ENCODE data around the gene MED12L. TPM values are rescaled to one million over a fixed set of nuclear protein-coding genes. Genes with fewer than 3 reads are reported as not detected.

The MED12L gene
- total and polyA plus RNA-seq, 4 experiments from 2014 or later, result 0.35 to 0.78 TPM; not detected in 2

DNA sequence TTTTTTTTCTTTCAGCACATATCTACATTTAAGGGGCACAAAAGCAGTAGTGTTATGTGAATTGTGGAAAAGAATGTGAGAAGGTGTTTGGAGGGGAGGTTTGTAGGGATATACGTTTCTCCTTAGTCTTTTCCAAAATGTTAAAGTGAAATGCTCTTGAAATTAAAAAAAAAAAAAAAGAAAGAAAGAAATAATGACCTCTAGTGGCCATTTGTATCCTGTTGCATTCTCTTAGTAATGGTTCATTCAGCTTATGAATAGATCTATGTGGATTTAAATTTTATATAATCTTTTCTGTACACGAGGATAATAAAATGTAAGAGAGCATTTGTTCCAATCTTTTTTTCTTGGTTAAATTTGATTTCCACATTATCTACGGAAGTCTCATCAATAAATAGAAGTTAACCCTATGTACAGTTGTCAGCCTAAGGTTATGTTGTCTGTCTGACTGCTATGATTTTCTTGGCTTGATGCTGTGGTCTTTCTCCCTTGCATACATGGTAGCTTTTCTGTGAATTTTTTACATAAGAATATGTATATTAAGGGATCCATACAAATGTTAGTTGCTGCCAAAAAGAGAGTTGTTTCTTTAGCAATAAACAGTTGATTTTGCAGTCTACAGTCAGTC is 242.2 kb downstream of the MED12L start:
- H3K4me1 ChIP-seq (ENCODE audit: insufficient read depth, low read length), result no peaks in the 10 kb centered on the region
- H3K4me3 Mint-ChIP-seq, result no peak overlapping the region
- H3K27me3 ChIP-seq (ENCODE audit: insufficient read depth, low read length), result no peaks in the 10 kb centered on the region
- intact Hi-C loops (cut with micrococcal nuclease), result loop anchor here (1.0 to 5.0 kb wide), 3 partner anchors 35 to 159 kb away; no protein-coding TSS in a partner anchor
- H3K27me3 Mint-ChIP-seq, result peaks cover 7 to 8% of the 10 kb centered on the region in 2 donors
- no peaks in the 10 kb centered on the region for H3K36me3 ChIP-seq (ENCODE audit: insufficient read depth, low read length)
- no peaks in the 10 kb centered on the region for H3K9me3 Mint-ChIP-seq
- POLR2A ChIA-PET (ENCODE audit: partially characterized antibody), result no interaction called here
- H3K9me3 ChIP-seq (ENCODE audit: control insufficient read depth in 1 of 2, low read length in 2 of 2), result no peaks in the 10 kb centered on the region
- peak in 2 of 5 donors; percentile 4 to 11 for DNase-seq
- H3K4me1 Mint-ChIP-seq, result peaks cover 2 to 8% (median 4%) of the 10 kb centered on the region in 4 donors
- no peak overlapping the region for H3K4me3 ChIP-seq (ENCODE audit: low read length in 2 of 2)
- H3K27ac ChIP-seq (ENCODE audit: low read depth, low read length), result no peak overlapping the region
- no peak overlapping the region for H3K27ac Mint-ChIP-seq
- CTCF ChIA-PET (ENCODE audit: partially characterized antibody), result interaction anchor here (0.6 to 4.6 kb wide), 14 partner anchors 9 to 448 kb away, joined by 3 to 34 read pairs (median 5); no protein-coding TSS in a partner anchor
- no peaks in the 10 kb centered on the region for H3K36me3 Mint-ChIP-seq

- Mint-ChIP-seq H3K27me3 (peaks cover 7 to 9% of the 10 kb centered on the region in 2 donors), H3K27ac (no peak overlapping the region), H3K4me1 (peaks cover 2 to 8% (median 4%) of the 10 kb centered on the region in 4 donors), H3K9me3 (no peaks in the 10 kb centered on the region), H3K36me3 (no peaks in the 10 kb centered on the region), H3K4me3 (peak overlapping the region in 4 of 8 donors; percentile 1 to 69 (median 12))
- Histone ChIP-seq H3K27me3 (ENCODE audit: insufficient read depth, low read length) (no peaks in the 10 kb centered on the region), H3K9me3 (ENCODE audit: control insufficient read depth in 1 of 2, low read length in 2 of 2) (no peaks in the 10 kb centered on the region), H3K36me3 (ENCODE audit: insufficient read depth, low read length) (no peaks in the 10 kb centered on the region), H3K4me1 (ENCODE audit: insufficient read depth, low read length) (no peaks in the 10 kb centered on the region), H3K4me3 (ENCODE audit: low read length in 2 of 2) (no peak overlapping the region), H3K27ac (ENCODE audit: low read depth, low read length) (no peak overlapping the region)
- ChIA-PET CTCF (ENCODE audit: partially characterized antibody) (interaction anchor here (0.6 to 4.6 kb wide), 12 partner anchors 10 to 166 kb away, joined by 3 to 34 read pairs (median 5); no protein-coding TSS in a partner anchor), POLR2A (ENCODE audit: partially characterized antibody) (no interaction called here)
- peak in 2 of 5 donors; percentile 2 to 35 for DNase-seq
- intact Hi-C loops (cut with micrococcal nuclease), result loop anchor here (5.0 kb wide), 1 partner anchor 36 kb away; no protein-coding TSS in a partner anchor
These were observed 243.0 kb downstream of the MED12L start for GRCh38 chr3:151328298-151328995.

GRCh38 chr3:151329363-151329762 is 243.9 kb downstream of the MED12L start, which contains the start of gene P2RY13:
TSS of gene P2RY13 (minus strand) at chr3:151329549. CDS start at chr3:151329528, 21 bp downstream.
- Mint-ChIP-seq H3K4me1 (peaks cover 2 to 8% (median 4%) of the 10 kb centered on the region in 4 donors), H3K27ac (no peak within 1 kb of the TSS), H3K9me3 (no peaks in the 10 kb centered on the region), H3K27me3 (peaks cover 7 to 8% of the 10 kb centered on the region in 2 donors), H3K36me3 (no peaks in the 10 kb centered on the region), H3K4me3 (peak within 1 kb of the TSS in 4 of 8 donors; percentile 1 to 69 (median 12))
- no peak within 1 kb of the TSS for H3K27ac ChIP-seq (ENCODE audit: low read depth, low read length)
- DNase-seq, result no peak
- ChIA-PET CTCF (ENCODE audit: partially characterized antibody) (interaction anchor here (1.8 kb wide), 1 partner anchor 161 kb away, joined by 23 read pairs; no protein-coding TSS in a partner anchor), POLR2A (ENCODE audit: partially characterized antibody) (no interaction called here)
- H3K4me1 ChIP-seq (ENCODE audit: insufficient read depth, low read length), result no peaks in the 10 kb centered on the region
- no peaks in the 10 kb centered on the region for H3K36me3 ChIP-seq (ENCODE audit: insufficient read depth, low read length)
- no peaks in the 10 kb centered on the region for H3K9me3 ChIP-seq (ENCODE audit: control insufficient read depth in 1 of 2, low read length in 2 of 2)
- intact Hi-C loops (cut with micrococcal nuclease), result loop anchor here (5.0 kb wide), 1 partner anchor 37 kb away; no protein-coding TSS in a partner anchor
- H3K4me3 ChIP-seq (ENCODE audit: low read length in 2 of 2), result no peak within 1 kb of the TSS
- no peaks in the 10 kb centered on the region for H3K27me3 ChIP-seq (ENCODE audit: insufficient read depth, low read length)

DNA sequence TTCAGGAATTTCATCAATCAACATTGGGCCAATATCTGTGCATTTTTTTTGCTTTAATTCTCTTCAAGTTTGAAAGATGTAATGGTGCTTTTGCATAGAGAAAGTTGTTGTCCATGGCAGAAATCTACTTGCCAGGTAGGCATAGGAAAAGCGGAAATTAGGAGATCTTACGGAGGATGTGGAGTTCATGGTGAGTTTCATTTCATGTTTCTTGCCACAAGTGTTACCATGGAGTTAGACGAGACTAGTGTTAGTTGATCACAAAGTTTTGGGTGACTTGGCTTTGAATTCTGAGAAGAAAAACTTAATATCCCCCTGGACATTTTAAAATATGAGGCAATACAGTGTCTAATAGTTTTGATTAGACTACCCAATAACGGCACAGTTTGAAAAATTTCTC is 244.9 kb downstream of the MED12L start:
- Mint-ChIP-seq H3K4me1 (peaks cover 2 to 8% (median 4%) of the 10 kb centered on the region in 4 donors), H3K36me3 (no peaks in the 10 kb centered on the region)

DNA sequence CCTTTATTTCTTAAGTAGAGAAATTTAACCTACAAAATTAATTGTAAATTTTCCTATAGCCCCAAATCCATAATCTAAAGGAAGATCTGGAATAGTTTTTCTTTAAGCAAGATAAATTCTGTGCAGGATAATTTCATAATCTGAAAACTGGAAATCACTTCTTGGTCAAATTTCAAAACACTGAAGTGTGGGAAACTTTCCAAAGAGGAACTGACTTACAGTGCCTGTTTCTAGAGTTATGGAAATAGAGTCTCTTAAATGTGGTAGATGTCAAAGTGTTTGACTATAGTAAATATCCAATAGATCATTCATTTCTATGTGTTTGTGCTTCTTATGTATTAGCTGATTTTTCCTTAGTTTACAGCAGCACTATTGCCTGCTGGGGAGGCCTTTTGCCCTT is 245.4 kb downstream of the MED12L start:
- Histone ChIP-seq H3K27me3 (ENCODE audit: insufficient read depth, low read length) (no peaks in the 10 kb centered on the region), H3K4me1 (ENCODE audit: insufficient read depth, low read length) (no peaks in the 10 kb centered on the region), H3K9me3 (ENCODE audit: control insufficient read depth in 1 of 2, low read length in 2 of 2) (no peaks in the 10 kb centered on the region), H3K27ac (ENCODE audit: low read depth, low read length) (no peak overlapping the region), H3K36me3 (ENCODE audit: insufficient read depth, low read length) (no peaks in the 10 kb centered on the region), H3K4me3 (ENCODE audit: low read length in 2 of 2) (no peak overlapping the region)
- H3K27ac Mint-ChIP-seq, result no peak overlapping the region
- peaks cover 2 to 8% (median 4%) of the 10 kb centered on the region in 4 donors for H3K4me1 Mint-ChIP-seq
- peaks cover 7 to 9% of the 10 kb centered on the region in 2 donors for H3K27me3 Mint-ChIP-seq
- ChIA-PET CTCF (ENCODE audit: partially characterized antibody) (interaction anchor here (2.3 kb wide), 1 partner anchor 162 kb away, joined by 6 read pairs; no protein-coding TSS in a partner anchor), POLR2A (ENCODE audit: partially characterized antibody) (no interaction called here)
- no peaks in the 10 kb centered on the region for H3K36me3 Mint-ChIP-seq
- H3K9me3 Mint-ChIP-seq, result no peaks in the 10 kb centered on the region
- DNase-seq, result no peak
- H3K4me3 Mint-ChIP-seq, result no peak overlapping the region
- intact Hi-C loops (cut with micrococcal nuclease), result no loop called here

More for the DNA sequence above, 244.9 kb downstream of the MED12L start:
- H3K4me1 ChIP-seq (ENCODE audit: insufficient read depth, low read length), result no peaks in the 10 kb centered on the region
- ChIA-PET POLR2A (ENCODE audit: partially characterized antibody) (no interaction called here), CTCF (ENCODE audit: partially characterized antibody) (no interaction called here)
- H3K4me3 Mint-ChIP-seq, result no peak overlapping the region
- no peak overlapping the region for H3K4me3 ChIP-seq (ENCODE audit: low read length in 2 of 2)
- H3K27me3 Mint-ChIP-seq, result peaks cover 7 to 8% of the 10 kb centered on the region in 2 donors
- H3K27ac ChIP-seq (ENCODE audit: low read depth, low read length), result no peak overlapping the region
- no peaks in the 10 kb centered on the region for H3K9me3 Mint-ChIP-seq
- no peaks in the 10 kb centered on the region for H3K27me3 ChIP-seq (ENCODE audit: insufficient read depth, low read length)
- H3K27ac Mint-ChIP-seq, result no peak overlapping the region
- H3K9me3 ChIP-seq (ENCODE audit: control insufficient read depth in 1 of 2, low read length in 2 of 2), result no peaks in the 10 kb centered on the region
- DNase-seq, result no peak
- no peaks in the 10 kb centered on the region for H3K36me3 ChIP-seq (ENCODE audit: insufficient read depth, low read length)
- intact Hi-C loops (cut with micrococcal nuclease), result no loop called here

DNA sequence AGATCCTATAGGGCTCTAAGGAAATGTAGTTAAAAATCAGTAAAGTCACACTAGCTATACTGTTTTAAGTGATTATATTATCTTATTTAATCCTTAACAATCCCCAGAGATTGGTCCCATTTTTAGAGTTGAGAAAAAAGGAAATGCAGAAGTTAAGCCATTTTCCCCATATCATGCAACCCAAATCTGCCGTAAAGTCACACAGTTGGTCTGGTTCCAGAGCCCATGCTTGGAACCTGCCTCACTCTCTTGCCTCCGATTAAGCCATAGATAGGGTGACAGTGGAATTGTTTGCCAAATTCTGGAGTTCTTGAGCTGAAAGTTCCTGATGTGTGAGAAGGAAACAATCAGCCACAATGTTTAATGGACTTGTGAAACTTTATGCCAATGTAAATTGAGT is 246.2 kb downstream of the MED12L start:
- Histone ChIP-seq H3K4me3 (ENCODE audit: low read length in 2 of 2) (no peak overlapping the region), H3K27ac (ENCODE audit: low read depth, low read length) (no peak overlapping the region), H3K36me3 (ENCODE audit: insufficient read depth, low read length) (no peaks in the 10 kb centered on the region), H3K4me1 (ENCODE audit: insufficient read depth, low read length) (no peaks in the 10 kb centered on the region), H3K9me3 (ENCODE audit: control insufficient read depth in 1 of 2, low read length in 2 of 2) (no peaks in the 10 kb centered on the region), H3K27me3 (ENCODE audit: insufficient read depth, low read length) (no peaks in the 10 kb centered on the region)
- H3K4me1 Mint-ChIP-seq, result peaks cover 2 to 8% (median 4%) of the 10 kb centered on the region in 4 donors
- intact Hi-C loops (cut with micrococcal nuclease), result no loop called here
- no peaks in the 10 kb centered on the region for H3K36me3 Mint-ChIP-seq
- POLR2A ChIA-PET (ENCODE audit: partially characterized antibody), result no interaction called here
- H3K9me3 Mint-ChIP-seq, result no peaks in the 10 kb centered on the region
- CTCF ChIA-PET (ENCODE audit: partially characterized antibody), result interaction anchor here (2.3 kb wide), 1 partner anchor 163 kb away, joined by 6 read pairs; no protein-coding TSS in a partner anchor
- no peak overlapping the region for H3K4me3 Mint-ChIP-seq
- DNase-seq, result no peak
- H3K27me3 Mint-ChIP-seq, result peaks cover 5 to 9% of the 10 kb centered on the region in 2 donors
- H3K27ac Mint-ChIP-seq, result no peak overlapping the region

DNA sequence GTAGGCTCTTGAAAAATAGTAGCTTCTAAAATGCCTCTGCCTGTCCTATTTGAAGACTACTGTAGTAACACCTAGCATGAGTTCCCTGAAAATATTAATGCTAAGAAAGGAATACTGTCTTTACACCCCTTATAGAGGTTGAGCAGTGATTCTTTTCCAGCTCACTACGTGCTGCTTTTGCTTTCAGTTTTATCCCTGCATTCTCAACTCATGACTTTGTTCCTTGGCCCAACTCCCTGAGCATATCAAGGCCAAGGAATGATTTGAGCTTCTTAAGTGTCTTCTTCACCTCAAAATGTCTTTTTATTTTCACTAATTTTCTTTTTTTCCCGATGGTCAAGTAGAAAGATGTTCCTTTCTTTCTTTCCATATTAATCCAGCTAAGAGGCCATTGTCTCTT is 260.4 kb downstream of the MED12L start:
- Mint-ChIP-seq H3K36me3 (no peaks in the 10 kb centered on the region), H3K9me3 (peaks cover 0 to 4% (median 0%) of the 10 kb centered on the region in 8 donors), H3K27me3 (peaks cover 7 to 20% of the 10 kb centered on the region in 2 donors), H3K4me3 (peak overlapping the region in 3 of 8 donors; percentile 7 to 66 (median 16)), H3K4me1 (peaks cover 0 to 8% (median 7%) of the 10 kb centered on the region in 4 donors), H3K27ac (no peak overlapping the region)
- Histone ChIP-seq H3K27ac (ENCODE audit: low read depth, low read length) (no peak overlapping the region), H3K9me3 (ENCODE audit: control insufficient read depth in 1 of 2, low read length in 2 of 2) (no peaks in the 10 kb centered on the region), H3K4me3 (ENCODE audit: low read length in 2 of 2) (no peak overlapping the region), H3K36me3 (ENCODE audit: insufficient read depth, low read length) (no peaks in the 10 kb centered on the region), H3K27me3 (ENCODE audit: insufficient read depth, low read length) (peaks cover 5% of the 10 kb centered on the region), H3K4me1 (ENCODE audit: insufficient read depth, low read length) (no peaks in the 10 kb centered on the region)
- intact Hi-C loops (cut with micrococcal nuclease), result no loop called here
- POLR2A ChIA-PET (ENCODE audit: partially characterized antibody), result no interaction called here
- CTCF ChIA-PET (ENCODE audit: partially characterized antibody), result no interaction called here
- DNase-seq, result no peak

All from CD4-positive, alpha-beta memory T cell (primary cell).